IPS-20b (cell line): Measurements from ENCODE around the gene RNF38.
"Not testable (repeated sequence)": the region's sequence is repeated elsewhere in the genome, so short reads cannot be mapped to it uniquely, and the experiment has no call there.

ENCODE experiments used
- H3K27ac ChIP-seq: one replicate; pipeline ENCODE4 v1.5.1; 2013; ENCODE audit warnings: low read length
- H3K27me3 ChIP-seq: 2 replicates; pipeline ENCODE4 v1.6.1; 2013; ENCODE audit warnings: mild to moderate bottlenecking, low read length, inconsistent platforms; ENCODE audit not compliant: insufficient read depth
- H3K36me3 ChIP-seq: 2 replicates; pipeline ENCODE4 v1.6.1; 2013; ENCODE audit warnings: low read depth, mild to moderate bottlenecking, inconsistent platforms, low read length, moderate library complexity; ENCODE audit not compliant: insufficient read depth
- H3K4me1 ChIP-seq: 2 replicates; pipeline ENCODE4 v1.6.1; 2013; ENCODE audit warnings: mild to moderate bottlenecking, control low read depth, inconsistent platforms, low read length, moderate library complexity; ENCODE audit not compliant: insufficient read depth
- H3K4me3 ChIP-seq: 2 replicates; pipeline ENCODE4 v1.5.1; 2013; ENCODE audit warnings: mild to moderate bottlenecking, low read length, inconsistent platforms
- H3K9ac ChIP-seq: 2 replicates; pipeline ENCODE4 v1.6.1; 2013; ENCODE audit warnings: low read depth, mild to moderate bottlenecking, inconsistent platforms, low read length, moderate library complexity
- H3K9me3 ChIP-seq: 2 replicates; pipeline ENCODE4 v1.6.1; 2013; ENCODE audit warnings: mild to moderate bottlenecking, low read depth, low read length, inconsistent platforms; ENCODE audit not compliant: insufficient read depth

The RNF38 gene

GRCh38 chr9:36314740-36315139 lies 85.3 kb downstream of the RNF38 start:
- Histone ChIP-seq H3K36me3 (no peaks in the 10 kb centered on the region), H3K9me3 (no peaks in the 10 kb centered on the region), H3K4me1 (no peaks in the 10 kb centered on the region), H3K27ac (no peak overlapping the region), H3K9ac (no peak overlapping the region), H3K27me3 (no peaks in the 10 kb centered on the region), H3K4me3 (no peak overlapping the region)

GRCh38 chr9:36306471-36307306 lies 93.4 kb downstream of the RNF38 start:
- Histone ChIP-seq H3K4me1 (no peaks in the 10 kb centered on the region), H3K27me3 (no peaks in the 10 kb centered on the region), H3K9ac (no peak overlapping the region), H3K36me3 (no peaks in the 10 kb centered on the region), H3K27ac (no peak overlapping the region), H3K4me3 (no peak overlapping the region), H3K9me3 (no peaks in the 10 kb centered on the region)

- not testable (repeated sequence) for H3K4me3 ChIP-seq, H3K36me3 ChIP-seq
Measured at GRCh38 chr9:36304366-36304765, 95.7 kb downstream of the RNF38 start.

GRCh38 chr9:36301227-36301626 lies 98.8 kb downstream of the RNF38 start:
- no peaks in the 10 kb centered on the region for H3K36me3 ChIP-seq
- no peaks in the 10 kb centered on the region for H3K4me1 ChIP-seq
- H3K9me3 ChIP-seq: no peaks in the 10 kb centered on the region
- H3K4me3 ChIP-seq: no peak overlapping the region
- no peaks in the 10 kb centered on the region for H3K27me3 ChIP-seq
- no peak overlapping the region for H3K27ac ChIP-seq
- no peak overlapping the region for H3K9ac ChIP-seq

More at GRCh38 chr9:36304366-36304765, 95.7 kb downstream of the RNF38 start:
- H3K4me1 ChIP-seq, H3K9ac ChIP-seq, H3K27ac ChIP-seq, H3K27me3 ChIP-seq, H3K9me3 ChIP-seq: not testable (repeated sequence)

GRCh38 chr9:36298566-36298965 lies 101.5 kb downstream of the RNF38 start:
- Histone ChIP-seq H3K9me3 (no peaks in the 10 kb centered on the region), H3K9ac (no peak overlapping the region), H3K27me3 (no peaks in the 10 kb centered on the region), H3K4me3 (no peak overlapping the region), H3K4me1 (no peaks in the 10 kb centered on the region), H3K27ac (no peak overlapping the region), H3K36me3 (no peaks in the 10 kb centered on the region)

- no peaks in the 10 kb centered on the region for H3K9me3 ChIP-seq
- H3K4me3 ChIP-seq: no peak overlapping the region
- no peak overlapping the region for H3K9ac ChIP-seq
- H3K36me3 ChIP-seq: no peaks in the 10 kb centered on the region
- H3K27ac ChIP-seq: no peak overlapping the region
- no peaks in the 10 kb centered on the region for H3K27me3 ChIP-seq
- H3K4me1 ChIP-seq: no peaks in the 10 kb centered on the region
Measured at GRCh38 chr9:36297798-36298197, 102.3 kb downstream of the RNF38 start.

- H3K9me3 ChIP-seq, H3K27me3 ChIP-seq, H3K9ac ChIP-seq, H3K36me3 ChIP-seq, H3K4me1 ChIP-seq, H3K4me3 ChIP-seq, H3K27ac ChIP-seq: not testable (repeated sequence)
Measured at GRCh38 chr9:36294996-36295395, 105.1 kb downstream of the RNF38 start.

- Histone ChIP-seq H3K27ac (no peak overlapping the region), H3K4me1 (no peaks in the 10 kb centered on the region), H3K9ac (no peak overlapping the region), H3K36me3 (no peaks in the 10 kb centered on the region), H3K27me3 (no peaks in the 10 kb centered on the region), H3K9me3 (no peaks in the 10 kb centered on the region), H3K4me3 (no peak overlapping the region)
Measured at GRCh38 chr9:36293918-36294317, 106.2 kb downstream of the RNF38 start.

- Histone ChIP-seq H3K9me3 (no peaks in the 10 kb centered on the region), H3K27me3 (no peaks in the 10 kb centered on the region), H3K4me3 (no peak overlapping the region), H3K4me1 (no peaks in the 10 kb centered on the region), H3K9ac (no peak overlapping the region), H3K27ac (no peak overlapping the region), H3K36me3 (no peaks in the 10 kb centered on the region)
Measured at GRCh38 chr9:36293171-36293570, 106.9 kb downstream of the RNF38 start.

- no peak overlapping the region; the same call in 1 of the 2 replicates for H3K9ac ChIP-seq
- H3K36me3 ChIP-seq: no peaks in the 10 kb centered on the region
- H3K27ac ChIP-seq: no peak overlapping the region
- no peaks in the 10 kb centered on the region for H3K9me3 ChIP-seq
- no peaks in the 10 kb centered on the region for H3K4me1 ChIP-seq
- no peaks in the 10 kb centered on the region for H3K27me3 ChIP-seq
- H3K4me3 ChIP-seq: no peak overlapping the region
Measured at GRCh38 chr9:36292641-36293040, 107.4 kb downstream of the RNF38 start.

- Histone ChIP-seq H3K9ac (no peak overlapping the region), H3K36me3 (no peaks in the 10 kb centered on the region), H3K4me1 (no peaks in the 10 kb centered on the region), H3K27me3 (no peaks in the 10 kb centered on the region), H3K27ac (no peak overlapping the region), H3K9me3 (no peaks in the 10 kb centered on the region), H3K4me3 (no peak overlapping the region)
Measured at GRCh38 chr9:36290996-36291395, 109.1 kb downstream of the RNF38 start.

- Histone ChIP-seq H3K4me1 (no peaks in the 10 kb centered on the region), H3K9me3 (no peaks in the 10 kb centered on the region), H3K27ac (no peak overlapping the region), H3K9ac (no peak overlapping the region), H3K4me3 (no peak overlapping the region), H3K27me3 (no peaks in the 10 kb centered on the region), H3K36me3 (no peaks in the 10 kb centered on the region)
Measured at GRCh38 chr9:36289836-36290435, 110.1 kb downstream of the RNF38 start.
